Measurements from ENCODE around the gene IL23R. TPM values are rescaled to one million over a fixed set of nuclear protein-coding genes. Genes with fewer than 3 reads are reported as not detected.

IL23R gene, protein sequence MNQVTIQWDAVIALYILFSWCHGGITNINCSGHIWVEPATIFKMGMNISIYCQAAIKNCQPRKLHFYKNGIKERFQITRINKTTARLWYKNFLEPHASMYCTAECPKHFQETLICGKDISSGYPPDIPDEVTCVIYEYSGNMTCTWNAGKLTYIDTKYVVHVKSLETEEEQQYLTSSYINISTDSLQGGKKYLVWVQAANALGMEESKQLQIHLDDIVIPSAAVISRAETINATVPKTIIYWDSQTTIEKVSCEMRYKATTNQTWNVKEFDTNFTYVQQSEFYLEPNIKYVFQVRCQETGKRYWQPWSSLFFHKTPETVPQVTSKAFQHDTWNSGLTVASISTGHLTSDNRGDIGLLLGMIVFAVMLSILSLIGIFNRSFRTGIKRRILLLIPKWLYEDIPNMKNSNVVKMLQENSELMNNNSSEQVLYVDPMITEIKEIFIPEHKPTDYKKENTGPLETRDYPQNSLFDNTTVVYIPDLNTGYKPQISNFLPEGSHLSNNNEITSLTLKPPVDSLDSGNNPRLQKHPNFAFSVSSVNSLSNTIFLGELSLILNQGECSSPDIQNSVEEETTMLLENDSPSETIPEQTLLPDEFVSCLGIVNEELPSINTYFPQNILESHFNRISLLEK
- not detected in 2 replicates for total RNA-seq

DNA sequence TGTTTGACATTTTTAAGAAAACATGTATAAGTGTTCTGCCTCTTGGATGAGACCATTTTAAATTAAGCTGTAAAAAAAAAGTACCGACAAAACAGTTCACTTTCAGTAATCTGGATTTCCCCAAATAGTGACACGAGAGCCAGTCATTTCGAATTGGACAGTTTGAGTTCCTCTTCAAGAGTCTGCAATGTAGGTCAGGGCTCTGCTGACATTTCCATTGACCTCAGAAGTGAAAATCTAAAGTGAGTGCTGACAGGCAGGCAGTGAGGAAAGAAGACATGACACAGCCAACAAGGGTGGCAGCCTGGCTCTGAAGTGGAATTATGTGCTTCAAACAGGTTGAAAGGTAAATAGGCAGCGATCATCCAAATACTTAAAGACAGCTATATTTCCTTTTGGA lies at the start of gene IL23R:
IL23R (plus strand) TSS at position 259 of the 400 bp plus-strand sequence. CDS start 1,667 bp downstream, outside the sequence.

DNA sequence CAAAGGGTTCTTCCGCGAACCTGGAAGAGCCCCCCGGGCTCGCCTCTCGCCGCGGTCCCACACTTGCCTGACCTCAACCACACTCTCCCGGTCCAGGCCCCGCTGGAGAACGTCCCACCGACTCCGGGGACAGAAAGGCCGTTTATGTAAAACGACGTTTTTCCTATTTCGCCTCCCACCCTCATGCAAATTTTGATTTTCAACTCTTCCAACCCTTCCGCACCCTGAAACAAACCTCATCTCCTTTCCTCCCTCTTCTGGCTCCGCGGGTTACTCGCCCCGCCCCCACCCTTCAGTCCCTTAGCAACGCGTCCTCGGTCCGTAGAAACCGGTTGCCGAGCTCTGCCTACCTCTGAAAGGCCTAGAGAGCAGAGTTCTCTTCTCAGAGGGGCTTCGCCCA lies 31.6 kb upstream of the IL23R start, which contains the start of gene C1orf141:
C1orf141 (minus strand) TSS at position 276 of the 400 bp plus-strand sequence. CDS start 7,730 bp downstream, outside the sequence.

DNA sequence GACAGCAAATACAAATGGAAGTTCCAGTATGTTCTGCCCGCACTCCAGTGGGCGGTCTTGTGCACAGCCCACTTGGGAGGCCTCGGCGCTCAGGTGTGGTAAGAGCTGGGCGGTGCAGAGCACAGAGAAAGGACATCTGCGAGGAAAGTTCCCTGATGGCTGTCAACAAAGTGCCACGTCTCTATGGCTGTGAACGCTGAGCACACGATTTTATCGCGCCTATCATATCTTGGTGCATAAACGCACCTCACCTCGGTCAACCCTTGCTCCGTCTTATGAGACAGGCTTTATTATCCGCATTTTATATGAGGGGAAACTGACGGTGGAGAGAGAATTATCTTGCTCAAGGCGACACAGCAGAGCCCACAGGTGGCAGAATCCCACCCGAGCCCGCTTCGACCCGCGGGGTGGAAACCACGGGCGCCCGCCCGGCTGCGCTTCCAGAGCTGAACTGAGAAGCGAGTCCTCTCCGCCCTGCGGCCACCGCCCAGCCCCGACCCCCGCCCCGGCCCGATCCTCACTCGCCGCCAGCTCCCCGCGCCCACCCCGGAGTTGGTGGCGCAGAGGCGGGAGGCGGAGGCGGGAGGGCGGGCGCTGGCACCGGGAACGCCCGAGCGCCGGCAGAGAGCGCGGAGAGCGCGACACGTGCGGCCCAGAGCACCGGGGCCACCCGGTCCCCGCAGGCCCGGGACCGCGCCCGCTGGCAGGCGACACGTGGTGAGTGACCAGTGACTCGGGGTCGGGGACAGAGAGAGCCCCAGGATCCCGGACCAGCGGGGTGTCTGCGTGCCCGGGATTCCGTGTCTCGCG lies 141.2 kb downstream of the IL23R start, which contains the start of gene IL12RB2:
IL12RB2 (plus strand) TSS at position 623 of the 810 bp plus-strand sequence. CDS start 12,496 bp downstream, outside the sequence.

Other genes starting within 250 kb of the IL23R start
- gene DNAI4, start 241.6 kb upstream of the IL23R start, total RNA-seq, result 1.6 and 2.4 TPM in 2 replicates
- 10.3 and 12.3 TPM in 2 replicates for gene MIER1, start 241.5 kb upstream of the IL23R start, total RNA-seq
- gene SLC35D1, start 112.3 kb upstream of the IL23R start, total RNA-seq, result 8.6 and 10.3 TPM in 2 replicates
- gene C1orf141, start 31.5 kb upstream of the IL23R start, total RNA-seq, result not detected in 2 replicates
- gene IL12RB2, start 141.4 kb downstream of the IL23R start, total RNA-seq, result under 0.01 TPM in 1 of 2 replicates, not detected in the other

Data from bronchus fibroblast of lung (primary cell).